Measurements from ENCODE around the gene TNNT3. TPM values are rescaled to one million over a fixed set of nuclear protein-coding genes. Genes with fewer than 3 reads are reported as not detected.

The TNNT3 gene
- total RNA-seq, 2 donors from 2014 or later = 0.72 TPM; not detected in 1

GRCh38 chr11:1975185-1975584, 55.7 kb downstream of the TNNT3 start:
- Histone ChIP-seq H3K9me3 (no peaks in the 10 kb centered on the region), H3K27ac (no peak overlapping the region), H3K4me1 (no peaks in the 10 kb centered on the region), H3K27me3 (no peaks in the 10 kb centered on the region), H3K36me3 (no peaks in the 10 kb centered on the region), H3K9ac (ENCODE audit: low read depth in 2 of 2, low read length in 2 of 2) (no peak overlapping the region), H3K4me3 (no peak overlapping the region)
- intact Hi-C loops (cut with DNase I) = no loop called here
- TF ChIP-seq CTCF (IDR thresholded peaks at IDR 0.05) = no peak
- DNase-seq = no peak

- H3K4me1 ChIP-seq = no peaks in the 10 kb centered on the region
- no peak for TF ChIP-seq CTCF (IDR thresholded peaks at IDR 0.05)
- no peak overlapping the region for H3K27ac ChIP-seq
- no peak overlapping the region for H3K9ac ChIP-seq (ENCODE audit: low read depth in 2 of 2, low read length in 2 of 2)
- H3K27me3 ChIP-seq = no peaks in the 10 kb centered on the region
- no peak overlapping the region for H3K4me3 ChIP-seq
- no peaks in the 10 kb centered on the region for H3K9me3 ChIP-seq
- intact Hi-C loops (cut with DNase I) = no loop called here
- no peak for DNase-seq
- no peaks in the 10 kb centered on the region for H3K36me3 ChIP-seq
These were observed 59.4 kb downstream of the TNNT3 start for GRCh38 chr11:1978720-1979473.

- no peaks in the 10 kb centered on the region for H3K9me3 ChIP-seq
- H3K27ac ChIP-seq = no peak overlapping the region
- H3K9ac ChIP-seq (ENCODE audit: low read depth in 2 of 2, low read length in 2 of 2) = no peak overlapping the region
- no peak overlapping the region for H3K4me3 ChIP-seq
- H3K4me1 ChIP-seq = no peaks in the 10 kb centered on the region
- no peaks in the 10 kb centered on the region for H3K36me3 ChIP-seq
- intact Hi-C loops (cut with DNase I) = no loop called here
- H3K27me3 ChIP-seq = no peaks in the 10 kb centered on the region
- no peak for TF ChIP-seq CTCF (IDR thresholded peaks at IDR 0.05)
- no peak for DNase-seq
These were observed 60.1 kb downstream of the TNNT3 start for GRCh38 chr11:1979607-1980006.

GRCh38 chr11:1982873-1983600, 63.5 kb downstream of the TNNT3 start:
- Histone ChIP-seq H3K36me3 (no peaks in the 10 kb centered on the region), H3K4me1 (no peaks in the 10 kb centered on the region), H3K9ac (ENCODE audit: low read depth in 2 of 2, low read length in 2 of 2) (no peak overlapping the region), H3K27me3 (no peaks in the 10 kb centered on the region), H3K4me3 (no peak overlapping the region), H3K27ac (no peak overlapping the region), H3K9me3 (no peaks in the 10 kb centered on the region)
- TF ChIP-seq CTCF (IDR thresholded peaks at IDR 0.05) = no peak
- intact Hi-C loops (cut with DNase I) = no loop called here
- DNase-seq = no peak

GRCh38 chr11:1983601-1983961, 64.1 kb downstream of the TNNT3 start:
- no peak overlapping the region for H3K4me3 ChIP-seq
- intact Hi-C loops (cut with DNase I) = no loop called here
- H3K9ac ChIP-seq (ENCODE audit: low read depth in 2 of 2, low read length in 2 of 2) = no peak overlapping the region
- no peak for DNase-seq
- TF ChIP-seq CTCF (IDR thresholded peaks at IDR 0.05) = no peak
- no peaks in the 10 kb centered on the region for H3K4me1 ChIP-seq
- H3K27ac ChIP-seq = no peak overlapping the region
- H3K27me3 ChIP-seq = no peaks in the 10 kb centered on the region
- H3K36me3 ChIP-seq = no peaks in the 10 kb centered on the region
- H3K9me3 ChIP-seq = no peaks in the 10 kb centered on the region
